ENCODE data around the gene E4F1. TPM values are rescaled to one million over a fixed set of nuclear protein-coding genes. Genes with fewer than 3 reads are reported as not detected.

E4F1 gene
- total and polyA plus RNA-seq, 2 of the 8 experiments (the other 6 are each of a cell fraction or from before 2014, with no cell fraction given), result 22.2 to 27.0 TPM

DNA sequence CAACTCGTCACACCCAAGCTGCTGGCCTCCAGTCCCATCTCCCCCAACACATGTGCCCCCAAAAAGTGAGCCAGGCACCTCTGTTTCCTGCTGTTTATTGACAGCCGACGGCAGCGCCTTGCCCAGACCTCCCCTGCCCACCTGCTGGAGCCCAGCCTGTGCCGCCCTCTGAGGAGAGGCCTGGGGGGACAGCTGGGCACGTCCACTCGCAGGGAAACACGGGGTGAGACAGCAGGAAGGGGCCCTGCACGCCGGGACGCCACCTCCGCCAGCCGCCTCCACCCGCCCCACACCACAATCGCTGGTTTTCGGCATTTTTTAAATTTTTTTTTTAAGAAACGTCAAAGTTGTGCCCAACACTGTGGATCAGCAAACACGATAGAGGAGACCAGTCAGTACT, 46.3 kb upstream of the E4F1 start:
- Histone ChIP-seq H2BK12ac (ENCODE audit: low read depth, low read length) (no peak overlapping the region), H4K5ac (ENCODE audit: insufficient read length, low read depth, low read length) (no peak overlapping the region), H3K27ac (ENCODE audit: low read depth, low read length) (no peak overlapping the region), H3K9me3 (ENCODE audit: insufficient read depth in 2 of 2, low read depth in 1 of 2, low read length in 1 of 2) (no peaks in the 10 kb centered on the region), H3K9ac (replicated peaks in 1 of 4; ENCODE audit: extremely low read depth in 1 of 4, low read depth in 3 of 4, low read length in 3 of 4) (no peak overlapping the region), H3K14ac (ENCODE audit: insufficient read length) (no peak overlapping the region), H3K56ac (replicated peaks; ENCODE audit: insufficient read length, low read depth, low read length) (no peak overlapping the region), H2BK15ac (ENCODE audit: low read length) (no peak overlapping the region), H2AFZ (ENCODE audit: low read length) (no peak overlapping the region), H3K79me1 (ENCODE audit: low read depth, low read length) (no peaks in the 10 kb centered on the region), H3K18ac (ENCODE audit: extremely low read depth, low read length) (no peak overlapping the region), H2BK20ac (ENCODE audit: low read length) (no peak overlapping the region), H3K79me2 (ENCODE audit: control insufficient read depth in 1 of 2, insufficient read depth in 2 of 2, low read length in 2 of 2) (no peaks in the 10 kb centered on the region), H4K20me1 (replicated peaks in 1 of 2; ENCODE audit: control insufficient read depth in 1 of 2, insufficient read depth in 2 of 2, low read length in 2 of 2) (peaks cover 2 to 19% of the 10 kb centered on the region in 2 experiments), H3K23ac (ENCODE audit: insufficient read length) (no peak overlapping the region), H3K4ac (replicated peaks; ENCODE audit: insufficient read length, low read depth, low read length) (no peak overlapping the region), H4K8ac (ENCODE audit: extremely low read depth, insufficient read depth, low read length) (peak overlapping the region; percentile 5; the same call in 1 of the 2 replicates), H3K4me3 (ENCODE audit: extremely low read depth in 1 of 4, insufficient read depth in 2 of 4, low read depth in 3 of 4, low read length in 4 of 4) (no peak overlapping the region), H2AK5ac (ENCODE audit: low read depth, low read length) (no peak overlapping the region), H3K27me3 (replicated peaks in 1 of 4; ENCODE audit: control insufficient read depth in 3 of 4, extremely low read depth in 1 of 4, insufficient read depth in 3 of 4, low read length in 3 of 4) (no peaks in the 10 kb centered on the region; a peak in 1 of 7 replicates), H3K23me2 (ENCODE audit: low read depth, low read length) (peaks cover under 1% of the 10 kb centered on the region; the same call in 1 of the 2 replicates), H3K36me3 (ENCODE audit: control insufficient read depth in 2 of 4, insufficient read depth in 4 of 4, low read length in 3 of 4) (peaks cover 15 to 48% (median 28%) of the 10 kb centered on the region in 4 experiments; a peak in 7 of 8 replicates), H4K91ac (replicated peaks; ENCODE audit: insufficient read length, low read length) (no peak overlapping the region), H2BK5ac (ENCODE audit: low read depth, low read length) (no peak overlapping the region), H3K4me1 (replicated peaks in 1 of 4; ENCODE audit: control insufficient read depth in 3 of 4, insufficient read depth in 4 of 4, low read length in 3 of 4) (peaks cover 0 to 7% (median 2%) of the 10 kb centered on the region in 4 experiments; a peak in 4 of 7 replicates), H2BK120ac (replicated peaks; ENCODE audit: low read depth, low read length) (no peak overlapping the region), H3K4me2 (ENCODE audit: insufficient read depth in 1 of 2, low read depth in 2 of 2, low read length in 2 of 2) (no peak overlapping the region)
- FAIRE-seq (no peak), DNase-seq (ENCODE audit: low read depth in 1 of 2, low spot score in 2 of 2) (no peak)
- ChIA-PET CTCF (ENCODE audit: partially characterized antibody) (interaction anchor here (1.1 to 1.2 kb wide), 2 partner anchors 10 to 15 kb away, joined by 3 to 5 read pairs; no protein-coding TSS in a partner anchor), POLR2A (ENCODE audit: partially characterized antibody) (interaction anchor here (1.5 to 13.5 kb wide), 6 partner anchors 10 to 85 kb away, joined by 3 to 312 read pairs (median 5); partner anchors contain the start of genes CASKIN1, RAB26 and TRAF7)
- WGBS, 2 experiments (ENCODE audit: extremely low coverage in 1 of 2, insufficient coverage in 1 of 2, insufficient read length in 1 of 2, insufficient replicate concordance in 2 of 2, low coverage in 1 of 2, low lambda C conversion rate in 2 of 2, missing lambda C conversion rate in 1 of 2), result 89% methylated on average over 17 of the region's 18 CpGs; no CpG with 5 or more reads in 1 of the 2 experiments
- TF ChIP-seq CTBP2 (IDR thresholded peaks at IDR 0.05; ENCODE audit: borderline replicate concordance, insufficient read depth, insufficient read length, low read length) (no peak), TAF7 (optimal IDR thresholded peaks at IDR 0.05; ENCODE audit: borderline replicate concordance, low read depth, low read length) (no peak), TAF1 (IDR thresholded peaks at IDR 0.05; ENCODE audit: low read depth, low read length) (no peak), ASH2L (IDR thresholded peaks at IDR 0.05; ENCODE audit: low read length) (no peak), BACH1 (IDR thresholded peaks at IDR 0.05; ENCODE audit: low read length) (no peak), CHD1 (IDR thresholded peaks at IDR 0.05; ENCODE audit: low read depth, low read length) (no peak), POU5F1 (IDR thresholded peaks at IDR 0.05; ENCODE audit: low read depth, low read length) (no peak)
